Panc1 (cell line): ENCODE results near the gene CGGBP1. TPM values are rescaled to one million over a fixed set of nuclear protein-coding genes. Genes with fewer than 3 reads are reported as not detected.

ENCODE experiments used
- ATAC-seq: fragments of 200-7000 bp; cut with Tn5 transposase; 2 replicates; pipeline ENCODE4 v1.9.1; 2020; ENCODE audit warnings: mild to moderate bottlenecking, moderate library complexity
- Bru-seq: library from RNA; stranded (reverse); fragments of 400-500 nt; gene quantifications from one replicate; lab custom pipeline; 2021; lab: Mats Ljungman, UMichigan
- BruChase-seq, 2 experiments: library from RNA; stranded (reverse); fragments of 400-500 nt; gene quantifications; one replicate each; lab custom pipeline; 2021; lab: Mats Ljungman, UMichigan
- BruUV-seq: library from RNA; stranded (reverse); fragments of 400-500 nt; replicated peaks from 2 replicates; lab custom pipeline; 2021; lab: Mats Ljungman, UMichigan
- CTCF ChIA-PET: fragments of 300-600 bp; sonication (Branson Sonifier 250); formaldehyde crosslinking; loops from one replicate; lab custom pipeline; 2022; ENCODE audit warnings: antibody characterized with exemption; lab: Charles Lee
- POLR2A ChIA-PET: fragments of 300-600 bp; sonication (Branson Sonifier 250); formaldehyde crosslinking; loops from one replicate; lab custom pipeline; 2022; ENCODE audit warnings: antibody characterized with exemption; lab: Charles Lee
- DNase-seq: peaks from one replicate; pipeline ENCODE4 v3.0.0-alpha.2; 2010; ENCODE audit warnings: low read depth, low spot score
- H3K27ac ChIP-seq: 2 replicates; pipeline ENCODE4 v1.5.1; 2011; ENCODE audit warnings: mild to moderate bottlenecking, low read length, inconsistent platforms
- H3K27me3 ChIP-seq: fragments of 200-500 bp; sonication (Bioruptor generic); 2 replicates; pipeline ENCODE4 v1.6.0; 2014; ENCODE audit warnings: low read length, inconsistent platforms; ENCODE audit not compliant: control insufficient read depth, insufficient read depth
- H3K36me3 ChIP-seq: fragments of 200-500 bp; sonication (Bioruptor generic); 2 replicates; pipeline ENCODE4 v1.5.1; 2014; ENCODE audit warnings: inconsistent platforms, mild to moderate bottlenecking, low read length, moderate library complexity; ENCODE audit not compliant: control insufficient read depth, insufficient read depth
- H3K4me1 ChIP-seq: 2 replicates; pipeline ENCODE4 v1.5.1; 2011; ENCODE audit warnings: inconsistent platforms, mild to moderate bottlenecking, low read length, moderate library complexity; ENCODE audit not compliant: control insufficient read depth, insufficient read depth
- H3K4me3 ChIP-seq, 2 experiments: 2 replicates each; pipeline ENCODE4 v1.5.1; 2011 to 2012; ENCODE audit warnings: low read depth in 2 of 2, low read length in 2 of 2, mild to moderate bottlenecking in 2 of 2, inconsistent platforms in 1 of 2, moderate library complexity in 1 of 2
- H3K9me3 ChIP-seq: fragments of 200-500 bp; sonication (Bioruptor generic); 2 replicates; pipeline ENCODE4 v1.5.1; 2014; ENCODE audit warnings: low read depth, mild to moderate bottlenecking, inconsistent platforms, low read length, moderate library complexity; ENCODE audit not compliant: control insufficient read depth, insufficient read depth
- POLR2AphosphoS5 ChIP-seq: IDR thresholded peaks from 2 replicates; pipeline ENCODE4 v1.6.1; 2012; ENCODE audit warnings: mild to moderate bottlenecking, low read depth, low read length, moderate library complexity
- SIN3A ChIP-seq: IDR thresholded peaks from 2 replicates; pipeline ENCODE4 v1.6.1; 2012; ENCODE audit warnings: low read depth, mild to moderate bottlenecking, low read length, moderate library complexity, borderline replicate concordance; ENCODE audit not compliant: insufficient read depth
- TCF7L2 ChIP-seq: IDR thresholded peaks from 2 replicates; pipeline ENCODE4 v1.6.1; 2011; ENCODE audit warnings: mild to moderate bottlenecking, low read depth, low read length, inconsistent platforms
- in situ Hi-C: cut with HindIII; loops from 2 replicates; pipeline ENCODE4 v1.10.0; 2016; ENCODE audit warnings: low sequenced_read_pairs, low pct_unique_long_range_greater_than_20kb
- intact Hi-C: fragments of 100-400 bp; cut with micrococcal nuclease; formaldehyde crosslinking; loops from one replicate; pipeline ENCODE4 v1.10.0; 2022; ENCODE audit not compliant: unreplicated experiment
- long read RNA-seq: library from polyadenylated mRNA; unstranded; transcript quantifications from one replicate; pipeline ENCODE4 v2.0.0, GENCODE V29; 2021; ENCODE audit not compliant: unreplicated experiment
- polyA plus RNA-seq: library from polyadenylated mRNA; unstranded; fragments of >200 nt; gene quantifications from one replicate; pipeline ENCODE4 v1.2.1, GENCODE V29; 2012; ENCODE audit warnings: missing spikeins; ENCODE audit not compliant: insufficient read length
- total RNA-seq: library from RNA; stranded (reverse); gene quantifications from one replicate; pipeline ENCODE4 v1.2.1, GENCODE V29; 2021; ENCODE audit not compliant: unreplicated experiment
- TF ChIP-seq, protein P1 (sequence below), 2 experiments: IDR thresholded peaks; 2 replicates each; pipeline ENCODE4 v1.6.1; 2011 to 2012; ENCODE audit warnings: low read depth in 2 of 2, control low read depth in 1 of 2, low read length in 1 of 2, mild to moderate bottlenecking in 1 of 2, moderate library complexity in 1 of 2; ENCODE audit not compliant: insufficient read depth in 1 of 2
- TF ChIP-seq, protein P2 (sequence below): fragments of 450-650 bp; IDR thresholded peaks from 2 replicates; pipeline ENCODE4 v1.5.1; 2017; ENCODE audit warnings: mild to moderate bottlenecking

The CGGBP1 gene, protein sequence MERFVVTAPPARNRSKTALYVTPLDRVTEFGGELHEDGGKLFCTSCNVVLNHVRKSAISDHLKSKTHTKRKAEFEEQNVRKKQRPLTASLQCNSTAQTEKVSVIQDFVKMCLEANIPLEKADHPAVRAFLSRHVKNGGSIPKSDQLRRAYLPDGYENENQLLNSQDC
- total RNA-seq (47.2 TPM), Bru-seq, nascent RNA (percentile 59 among the genes with signal in this experiment), BruChase-seq, experiment 1, labeled RNA remaining after a 2-hour chase (percentile 76 among the genes with signal in this experiment), BruChase-seq, experiment 2, labeled RNA remaining after a 6-hour chase (percentile 85 among the genes with signal in this experiment)
- 26.4 TPM for polyA plus RNA-seq
- long read RNA-seq, full-length matches to known transcripts, result 40 of 72 reads
- long read RNA-seq, partial matches to known transcripts, result 6 of 72 reads
- long read RNA-seq, other reads (novel, unspliced or antisense), result 26 of 72 reads

DNA sequence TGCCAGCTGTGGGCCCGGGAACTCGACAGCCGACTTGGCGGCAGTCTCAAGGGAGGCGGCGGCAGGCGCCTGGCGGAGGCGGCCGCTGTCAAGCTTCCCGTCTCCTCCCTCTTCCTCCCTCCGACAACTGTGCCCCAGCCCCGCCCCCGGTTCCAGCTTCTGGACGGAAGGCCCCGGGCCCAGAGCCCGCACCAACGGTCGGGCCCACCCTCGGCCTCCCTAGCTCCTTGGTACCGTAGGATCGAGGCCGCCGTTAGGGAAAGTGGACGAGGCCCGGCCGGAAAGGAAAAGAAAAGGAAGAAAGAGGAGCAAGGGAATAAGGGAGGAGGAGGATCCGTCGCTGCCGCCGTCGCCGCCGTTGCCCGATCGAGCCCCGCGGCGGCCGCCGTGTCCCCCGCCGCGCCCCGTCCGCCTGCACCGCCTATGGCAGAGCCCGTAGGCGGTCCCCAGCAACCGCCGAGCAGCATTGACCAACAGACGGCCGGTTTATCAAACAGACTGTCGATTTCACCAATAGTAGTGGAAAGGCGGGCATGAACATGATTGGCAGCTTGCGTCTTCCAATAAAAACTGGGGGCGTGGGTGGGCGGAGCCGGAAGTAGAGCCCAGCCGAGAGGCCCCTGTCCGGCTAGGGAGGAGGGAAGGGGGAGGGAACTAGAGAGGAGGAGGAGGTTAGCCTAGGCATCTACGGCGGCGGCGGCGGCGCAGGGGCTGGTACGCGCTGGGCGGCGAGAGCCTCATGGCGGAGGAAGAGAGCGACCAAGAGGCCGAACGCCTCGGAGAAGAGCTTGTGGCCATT is at the start of gene CGGBP1, which contains the start of gene ZNF654:
CGGBP1 (minus strand) TSS at position 425 of the 799 bp plus-strand sequence. CDS start 3,029 bp downstream, outside the sequence.
ZNF654 (plus strand) TSS at position 675 of the 799 bp plus-strand sequence; CDS start at position 740, 65 bp downstream.
- POLR2A ChIA-PET, result interaction anchor here (0.6 kb wide), 2 partner anchors 22 to 636 kb away, joined by 3 to 4 read pairs; no protein-coding TSS in a partner anchor
- BruUV-seq, result no TSS peak
- CTCF ChIA-PET, result no interaction called here
- peak; percentile 88 for DNase-seq
- Histone ChIP-seq H3K4me1 (no peaks in the 10 kb centered on the region; the same call in 1 of the 2 replicates), H3K27ac (peak within 1 kb of the TSS; percentile 89), H3K9me3 (no peaks in the 10 kb centered on the region), H3K4me3 (peak within 1 kb of the TSS; percentile 65 to 94), H3K36me3 (peaks cover 24% of the 10 kb centered on the region), H3K27me3 (no peaks in the 10 kb centered on the region)
- intact Hi-C loops, result no loop called here
- ATAC-seq, result peak; percentile 96
- in situ Hi-C loops, result no loop called here
- peak; percentile 58; the same call in 1 of the 2 replicates for TF ChIP-seq POLR2AphosphoS5
- no peak for TF ChIP-seq TCF7L2
- no peak; the same call in 1 of the 2 replicates for TF ChIP-seq SIN3A
- TF ChIP-seq, protein P1, sequence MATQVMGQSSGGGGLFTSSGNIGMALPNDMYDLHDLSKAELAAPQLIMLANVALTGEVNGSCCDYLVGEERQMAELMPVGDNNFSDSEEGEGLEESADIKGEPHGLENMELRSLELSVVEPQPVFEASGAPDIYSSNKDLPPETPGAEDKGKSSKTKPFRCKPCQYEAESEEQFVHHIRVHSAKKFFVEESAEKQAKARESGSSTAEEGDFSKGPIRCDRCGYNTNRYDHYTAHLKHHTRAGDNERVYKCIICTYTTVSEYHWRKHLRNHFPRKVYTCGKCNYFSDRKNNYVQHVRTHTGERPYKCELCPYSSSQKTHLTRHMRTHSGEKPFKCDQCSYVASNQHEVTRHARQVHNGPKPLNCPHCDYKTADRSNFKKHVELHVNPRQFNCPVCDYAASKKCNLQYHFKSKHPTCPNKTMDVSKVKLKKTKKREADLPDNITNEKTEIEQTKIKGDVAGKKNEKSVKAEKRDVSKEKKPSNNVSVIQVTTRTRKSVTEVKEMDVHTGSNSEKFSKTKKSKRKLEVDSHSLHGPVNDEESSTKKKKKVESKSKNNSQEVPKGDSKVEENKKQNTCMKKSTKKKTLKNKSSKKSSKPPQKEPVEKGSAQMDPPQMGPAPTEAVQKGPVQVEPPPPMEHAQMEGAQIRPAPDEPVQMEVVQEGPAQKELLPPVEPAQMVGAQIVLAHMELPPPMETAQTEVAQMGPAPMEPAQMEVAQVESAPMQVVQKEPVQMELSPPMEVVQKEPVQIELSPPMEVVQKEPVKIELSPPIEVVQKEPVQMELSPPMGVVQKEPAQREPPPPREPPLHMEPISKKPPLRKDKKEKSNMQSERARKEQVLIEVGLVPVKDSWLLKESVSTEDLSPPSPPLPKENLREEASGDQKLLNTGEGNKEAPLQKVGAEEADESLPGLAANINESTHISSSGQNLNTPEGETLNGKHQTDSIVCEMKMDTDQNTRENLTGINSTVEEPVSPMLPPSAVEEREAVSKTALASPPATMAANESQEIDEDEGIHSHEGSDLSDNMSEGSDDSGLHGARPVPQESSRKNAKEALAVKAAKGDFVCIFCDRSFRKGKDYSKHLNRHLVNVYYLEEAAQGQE (IDR thresholded peaks at IDR 0.05; ENCODE audit: insufficient read depth in 1 of 2, low read depth in 2 of 2, low read length in 1 of 2), result no peak

DNA sequence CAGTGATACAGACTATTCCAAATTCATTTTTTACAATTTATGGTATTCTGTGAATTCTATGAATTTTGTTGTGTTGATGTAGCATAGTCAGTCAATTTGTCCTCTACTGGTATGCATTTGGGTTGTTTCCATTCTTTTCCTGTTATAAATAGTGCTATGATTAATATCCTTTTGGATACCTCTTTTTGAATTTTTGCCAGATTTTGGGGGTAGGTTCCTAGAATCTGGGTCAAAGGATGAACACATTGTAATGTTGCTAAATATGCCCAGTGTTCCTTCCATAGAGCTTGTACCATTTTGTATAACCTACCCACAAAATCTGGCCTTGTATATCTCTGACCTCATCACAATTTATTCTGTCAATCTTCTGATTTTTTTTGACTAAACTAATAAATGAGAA is 46.5 kb upstream of the CGGBP1 start:
- H3K4me3 ChIP-seq, result no peak overlapping the region
- no peak for ATAC-seq
- TF ChIP-seq, protein P2, sequence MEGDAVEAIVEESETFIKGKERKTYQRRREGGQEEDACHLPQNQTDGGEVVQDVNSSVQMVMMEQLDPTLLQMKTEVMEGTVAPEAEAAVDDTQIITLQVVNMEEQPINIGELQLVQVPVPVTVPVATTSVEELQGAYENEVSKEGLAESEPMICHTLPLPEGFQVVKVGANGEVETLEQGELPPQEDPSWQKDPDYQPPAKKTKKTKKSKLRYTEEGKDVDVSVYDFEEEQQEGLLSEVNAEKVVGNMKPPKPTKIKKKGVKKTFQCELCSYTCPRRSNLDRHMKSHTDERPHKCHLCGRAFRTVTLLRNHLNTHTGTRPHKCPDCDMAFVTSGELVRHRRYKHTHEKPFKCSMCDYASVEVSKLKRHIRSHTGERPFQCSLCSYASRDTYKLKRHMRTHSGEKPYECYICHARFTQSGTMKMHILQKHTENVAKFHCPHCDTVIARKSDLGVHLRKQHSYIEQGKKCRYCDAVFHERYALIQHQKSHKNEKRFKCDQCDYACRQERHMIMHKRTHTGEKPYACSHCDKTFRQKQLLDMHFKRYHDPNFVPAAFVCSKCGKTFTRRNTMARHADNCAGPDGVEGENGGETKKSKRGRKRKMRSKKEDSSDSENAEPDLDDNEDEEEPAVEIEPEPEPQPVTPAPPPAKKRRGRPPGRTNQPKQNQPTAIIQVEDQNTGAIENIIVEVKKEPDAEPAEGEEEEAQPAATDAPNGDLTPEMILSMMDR, result no peak
- no peak for TF ChIP-seq POLR2AphosphoS5
- no peak for TF ChIP-seq SIN3A
- TF ChIP-seq, protein P1 (IDR thresholded peaks at IDR 0.05; ENCODE audit: insufficient read depth in 1 of 2, low read depth in 2 of 2, low read length in 1 of 2), result no peak
- in situ Hi-C loops (no loop called here), intact Hi-C loops (no loop called here)
- no peaks in the 10 kb centered on the region for H3K9me3 ChIP-seq
- H3K27me3 ChIP-seq, result no peaks in the 10 kb centered on the region
- no peak for DNase-seq
- no peak overlapping the region for H3K27ac ChIP-seq
- no TSS peak for BruUV-seq
- ChIA-PET POLR2A (no interaction called here), CTCF (no interaction called here)
- H3K36me3 ChIP-seq, result no peaks in the 10 kb centered on the region
- H3K4me1 ChIP-seq, result no peaks in the 10 kb centered on the region
